Liver (tissue), 9 donors: Measurements from ENCODE around the gene UACA. TPM values are rescaled to one million over a fixed set of nuclear protein-coding genes. Genes with fewer than 3 reads are reported as not detected.

ENCODE experiments used
- DNase-seq: peaks from one replicate; pipeline ENCODE4 v3.0.0-alpha.2; 2017; ENCODE audit warnings: low spot score
- H3K27ac ChIP-seq, 2 donors: one replicate each; pipeline ENCODE4 v1.7.0; 2013; ENCODE audit warnings: inconsistent platforms in 2 of 2, low read length in 2 of 2, control low read depth in 1 of 2, low read depth in 1 of 2, mild to moderate bottlenecking in 1 of 2
- H3K27me3 ChIP-seq, 4 donors: one replicate each; pipeline versions ENCODE4 v1.6.1 to v1.7.0; 2013; ENCODE audit warnings: low read length in 3 of 4, inconsistent platforms in 1 of 4, mild to moderate bottlenecking in 1 of 4, moderate library complexity in 1 of 4; ENCODE audit not compliant: control insufficient read depth in 4 of 4, insufficient read depth in 4 of 4
- H3K36me3 ChIP-seq, 4 donors: one replicate each; pipeline versions ENCODE4 v1.6.1 to v1.7.0; 2013; ENCODE audit warnings: low read length in 3 of 4, mild to moderate bottlenecking in 3 of 4, low read depth in 1 of 4, moderate library complexity in 1 of 4; ENCODE audit not compliant: control insufficient read depth in 4 of 4, insufficient read depth in 3 of 4
- H3K4me1 ChIP-seq, 4 donors: one replicate each; pipeline versions ENCODE4 v1.6.1 to v1.7.0; 2013; ENCODE audit warnings: low read length in 3 of 4, mild to moderate bottlenecking in 3 of 4, moderate library complexity in 1 of 4; ENCODE audit not compliant: control insufficient read depth in 4 of 4, insufficient read depth in 4 of 4
- H3K4me3 ChIP-seq, 3 donors: one replicate each; pipeline versions ENCODE4 v1.6.1 to v1.7.0; 2013; ENCODE audit warnings: low read length in 3 of 3, control low read depth in 1 of 3, low read depth in 1 of 3, mild to moderate bottlenecking in 1 of 3
- H3K9ac ChIP-seq, 2 donors: one replicate each; pipeline ENCODE4 v1.7.0; 2013; ENCODE audit warnings: low read length in 2 of 2, mild to moderate bottlenecking in 2 of 2, moderate library complexity in 2 of 2, control low read depth in 1 of 2, low read depth in 1 of 2
- H3K9me3 ChIP-seq, 4 donors: one replicate each; pipeline versions ENCODE4 v1.6.1 to v1.7.0; 2013; ENCODE audit warnings: low read length in 3 of 4; ENCODE audit not compliant: control insufficient read depth in 4 of 4
- CTCF ChIP-seq: fragments of 150-350 bp; IDR thresholded peaks from 2 replicates; pipeline ENCODE4 v1.5.1; 2017; ENCODE audit warnings: improper control_type of control experiment, low read depth, low read length; ENCODE audit not compliant: missing input control
- FOXA1 ChIP-seq: IDR thresholded peaks from 2 replicates; pipeline ENCODE4 v1.6.1; 2016; ENCODE audit warnings: antibody characterized with exemption
- FOXA2 ChIP-seq: IDR thresholded peaks from 2 replicates; pipeline ENCODE4 v1.6.1; 2016; ENCODE audit warnings: antibody characterized with exemption
- HNF4A ChIP-seq, 2 donors: conservative IDR thresholded peaks; 2 replicates each; pipeline ENCODE4 v1.6.1; 2016; ENCODE audit warnings: antibody characterized with exemption in 2 of 2, mild to moderate bottlenecking in 2 of 2
- JUND ChIP-seq, 2 donors: IDR thresholded peaks; 2 replicates each; pipeline ENCODE4 v1.6.1; 2016; ENCODE audit warnings: antibody characterized with exemption in 2 of 2
- RXRA ChIP-seq, 2 donors: IDR thresholded peaks; 2 replicates each; pipeline ENCODE4 v1.6.1; 2017 to 2018; ENCODE audit warnings: antibody characterized with exemption in 2 of 2, mild to moderate bottlenecking in 1 of 2
- TAF1 ChIP-seq: conservative IDR thresholded peaks from 2 replicates; pipeline ENCODE4 v1.6.1; 2016; ENCODE audit warnings: antibody characterized with exemption, mild to moderate bottlenecking
- ZBTB33 ChIP-seq: IDR thresholded peaks from 2 replicates; pipeline ENCODE4 v1.6.1; 2016; ENCODE audit warnings: antibody characterized with exemption
- WGBS: extraction: QIAGEN DNeasy Blood & Tissue Kit; methylation state at CpG from one replicate; pipeline ENCODE4 v1.1.7; 2013; 5-methylcytosine and 5-hydroxymethylcytosine counted together
- polyA plus RNA-seq, 2 donors: library from polyadenylated mRNA; stranded (reverse) in 1 of 2; unstranded in 1 of 2; fragments of 200-250 nt in 1 of 2; fragments of >200 nt in 1 of 2; fragmentation: Nextera tagmentation in 1 of 2; extraction: Ambion mirVana in 1 of 2; gene quantifications; one replicate each; pipeline versions ENCODE4 v1.2.1 to v1.2.3, GENCODE V29; 2013 to 2015
- total RNA-seq, 2 donors: library from RNA; depleted of rRNA; stranded (reverse); fragments of >200 nt; gene quantifications; one replicate each; pipeline ENCODE4 v1.2.3, GENCODE V29; 2014
- donor health status: healthy.
- donor health status: healthy.
- donor health status: healthy.
- donor health status: healthy.
- donor health status: healthy.

The UACA gene
- total and polyA plus RNA-seq, 4 donors: 3.9 to 16.0 (median 10.0) TPM

GRCh38 chr15:70651303-70651845 lies 112.0 kb downstream of the UACA start:
- H3K36me3 ChIP-seq: peaks cover 0 to 7% (median 4%) of the 10 kb centered on the region in 4 donors
- H3K4me1 ChIP-seq: no peaks in the 10 kb centered on the region
- no peak overlapping the region for H3K27ac ChIP-seq
- whole genome bisulfite sequencing: 94% methylated on average over 2 of the region's 2 CpGs
- H3K4me3 ChIP-seq: no peak overlapping the region
- no peak for DNase-seq
- H3K9ac ChIP-seq: no peak overlapping the region
- no peaks in the 10 kb centered on the region for H3K9me3 ChIP-seq
- TF ChIP-seq RXRA (IDR thresholded peaks at IDR 0.05): no peak
- TF ChIP-seq JUND (IDR thresholded peaks at IDR 0.05): no peak
- TF ChIP-seq FOXA1: no peak
- no peak for TF ChIP-seq CTCF
- no peak for TF ChIP-seq ZBTB33
- no peak for TF ChIP-seq TAF1
- TF ChIP-seq HNF4A (conservative IDR thresholded peaks at IDR 0.05): no peak
- no peaks in the 10 kb centered on the region for H3K27me3 ChIP-seq

- WGBS: 90% methylated on average over 10 of the region's 10 CpGs
Observed at GRCh38 chr15:70650567-70651302, 112.6 kb downstream of the UACA start.

GRCh38 chr15:70647396-70647795 lies 116.0 kb downstream of the UACA start:
- 25% methylated on average over 1 of the region's 1 CpG for WGBS
- TF ChIP-seq FOXA2 (no peak), HNF4A (conservative IDR thresholded peaks at IDR 0.05) (no peak)

More at GRCh38 chr15:70650567-70651302, 112.6 kb downstream of the UACA start:
- Histone ChIP-seq H3K27ac (no peak overlapping the region), H3K4me1 (no peaks in the 10 kb centered on the region), H3K9ac (no peak overlapping the region), H3K36me3 (peaks cover 0 to 4% (median 2%) of the 10 kb centered on the region in 4 donors), H3K9me3 (no peaks in the 10 kb centered on the region), H3K27me3 (no peaks in the 10 kb centered on the region), H3K4me3 (no peak overlapping the region)
- DNase-seq: no peak
- TF ChIP-seq RXRA (IDR thresholded peaks at IDR 0.05) (peak in 1 of 2 donors; percentile 11), FOXA1 (no peak)

More at GRCh38 chr15:70647396-70647795, 116.0 kb downstream of the UACA start:
- no peaks in the 10 kb centered on the region for H3K36me3 ChIP-seq
- no peaks in the 10 kb centered on the region for H3K4me1 ChIP-seq
- H3K4me3 ChIP-seq: no peak overlapping the region
- H3K27me3 ChIP-seq: no peaks in the 10 kb centered on the region
- H3K9ac ChIP-seq: no peak overlapping the region
- no peak overlapping the region for H3K27ac ChIP-seq
- no peak for DNase-seq
- no peaks in the 10 kb centered on the region for H3K9me3 ChIP-seq
